Sciatic nerve (tissue), 2 donors: ENCODE measurements around the gene ATP9A. TPM values are rescaled to one million over a fixed set of nuclear protein-coding genes. Genes with fewer than 3 reads are reported as not detected.

Experiments
- ATAC-seq: fragments of 200-7000 bp; cut with Tn5 transposase; one replicate; pipeline ENCODE4 v1.9.1; 2020; ENCODE audit warnings: mild to moderate bottlenecking, moderate library complexity
- DNase-seq: peaks from one replicate; pipeline ENCODE4 v3.0.0-alpha.2; 2020; ENCODE audit warnings: low spot score
- intact Hi-C: fragments of 100-400 bp; cut with DNase I; formaldehyde crosslinking; loops from one replicate; pipeline ENCODE4 v1.14.2; 2022
- total RNA-seq: library from RNA; stranded (reverse); fragmentation: NEBNext Ultra II Directional; extraction: Animal tissue kit (Norgen Biotek cat#: 25700); gene quantifications from one replicate; pipeline ENCODE4 v1.2.1, GENCODE V29; 2021
- donor health status: DM: no; HTN: no; CAD: no.
- donor health status: DM: no; HTN: no; CAD: no.

ATP9A gene
- total RNA-seq, 1 donor from 2014 or later = 42.8 TPM

DNA sequence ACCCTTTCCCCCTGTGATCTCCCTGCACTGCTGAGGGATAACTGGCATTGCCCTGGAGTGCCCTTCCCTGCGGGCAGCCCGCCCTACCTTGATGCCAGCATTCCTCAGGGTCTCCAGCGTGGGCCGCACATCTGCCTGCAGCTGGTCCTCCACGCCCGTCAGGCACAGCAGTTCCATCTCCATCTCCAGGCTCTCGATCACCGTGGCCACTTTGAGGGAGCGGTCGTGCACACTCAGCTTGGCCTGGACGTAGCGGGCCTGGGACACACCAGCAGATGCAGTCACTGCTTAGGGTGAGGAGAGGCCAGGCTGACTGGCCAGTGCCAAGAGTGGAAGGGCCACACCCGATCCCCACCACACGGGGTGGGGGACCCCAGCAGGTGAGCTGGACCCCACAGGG lies 143.1 kb downstream of the ATP9A start:
- intact Hi-C loops = no loop called here
- ATAC-seq = no peak
- DNase-seq = no peak

DNA sequence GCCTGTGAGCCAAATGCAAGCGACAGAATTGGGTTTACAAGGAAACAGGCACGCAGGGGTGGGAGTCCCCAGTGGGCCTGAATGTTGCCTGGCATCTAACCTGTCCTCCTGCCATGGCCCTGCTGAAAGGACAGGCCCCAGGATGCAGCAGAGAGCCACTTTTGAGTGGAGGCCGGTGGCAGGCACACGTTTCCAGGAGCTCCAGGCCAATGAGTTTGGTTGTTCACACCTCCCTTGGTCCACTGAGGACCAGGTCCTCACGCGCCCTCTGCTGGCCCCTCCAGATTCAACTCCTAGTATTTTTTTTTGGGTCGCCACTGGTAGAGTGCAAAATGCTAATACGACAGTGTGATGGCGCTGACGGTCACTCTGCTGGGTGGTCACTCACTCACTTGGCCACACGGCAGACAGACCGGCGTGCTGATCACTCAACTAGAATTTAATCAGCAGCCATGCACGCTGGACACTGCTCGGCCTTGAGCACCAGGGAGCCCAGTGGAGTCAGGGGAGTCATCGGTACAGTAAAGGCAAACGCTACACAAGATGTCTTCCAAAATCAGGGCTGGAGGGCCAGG lies 143.9 kb downstream of the ATP9A start:
- peak; percentile 75 for DNase-seq
- intact Hi-C loops = no loop called here
- peak; percentile 58 for ATAC-seq

DNA sequence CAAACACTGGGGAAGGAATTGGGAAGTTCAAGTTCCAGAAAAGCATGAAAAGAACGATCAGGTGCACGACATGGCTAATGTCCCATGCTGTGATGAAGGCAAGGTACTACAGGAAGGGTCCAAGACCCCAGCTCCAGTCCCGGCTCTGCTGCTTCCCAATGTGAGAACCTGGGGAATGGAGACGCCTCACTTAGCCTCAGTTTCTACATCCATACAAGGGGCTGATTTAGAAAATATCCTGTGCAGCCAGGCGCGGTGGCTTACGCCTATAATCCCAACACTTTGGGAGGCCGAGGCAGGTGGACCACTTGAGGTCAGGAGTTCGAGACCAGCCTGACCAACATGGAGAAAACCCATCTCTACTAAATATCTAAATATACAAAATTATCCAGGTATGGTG lies 144.9 kb downstream of the ATP9A start:
- no peak for DNase-seq

DNA sequence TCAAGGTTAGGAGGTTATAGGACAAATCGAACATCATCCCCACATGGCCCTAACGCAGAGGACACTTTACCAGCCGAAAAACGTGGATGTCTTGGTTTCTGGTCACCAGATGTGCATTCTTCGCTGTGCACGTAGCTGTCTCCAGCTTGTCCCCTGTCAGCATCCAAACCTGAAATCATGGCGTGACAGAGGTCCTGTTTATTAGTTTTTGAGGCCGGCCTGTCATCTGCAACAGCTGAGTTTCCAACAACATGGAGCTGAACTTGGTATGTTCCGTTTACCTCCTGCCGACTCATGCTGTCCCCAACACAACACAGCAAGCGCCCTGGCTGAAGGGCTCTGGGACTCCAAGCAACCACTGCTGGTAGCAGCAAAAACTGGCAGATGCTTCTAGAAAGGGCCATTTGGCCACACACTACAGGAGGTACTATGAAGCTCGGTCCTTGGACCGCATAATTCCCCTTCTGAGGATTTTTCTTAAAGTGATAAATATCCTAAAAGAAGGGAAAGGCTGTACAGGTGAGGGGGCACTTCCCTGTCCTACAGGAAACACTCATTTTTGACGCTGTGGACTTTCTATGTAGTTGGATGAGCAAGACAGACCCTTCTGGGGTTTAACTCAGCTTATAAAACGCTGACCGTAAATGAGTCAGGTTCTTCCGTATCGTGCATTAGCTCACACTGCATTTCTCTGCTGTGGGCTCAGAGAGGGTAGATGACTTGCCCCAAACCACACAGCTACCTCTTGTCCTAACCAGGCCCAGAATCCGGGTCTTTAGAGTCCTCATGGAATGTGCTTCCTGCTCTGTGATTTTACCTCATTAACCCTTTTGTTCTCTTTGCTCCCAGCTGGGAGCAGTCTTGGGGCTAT lies 146.0 kb downstream of the ATP9A start:
- intact Hi-C loops = no loop called here
- DNase-seq (no peak), ATAC-seq (no peak)

More for the DNA sequence above, 144.9 kb downstream of the ATP9A start:
- intact Hi-C loops = no loop called here
- no peak for ATAC-seq

DNA sequence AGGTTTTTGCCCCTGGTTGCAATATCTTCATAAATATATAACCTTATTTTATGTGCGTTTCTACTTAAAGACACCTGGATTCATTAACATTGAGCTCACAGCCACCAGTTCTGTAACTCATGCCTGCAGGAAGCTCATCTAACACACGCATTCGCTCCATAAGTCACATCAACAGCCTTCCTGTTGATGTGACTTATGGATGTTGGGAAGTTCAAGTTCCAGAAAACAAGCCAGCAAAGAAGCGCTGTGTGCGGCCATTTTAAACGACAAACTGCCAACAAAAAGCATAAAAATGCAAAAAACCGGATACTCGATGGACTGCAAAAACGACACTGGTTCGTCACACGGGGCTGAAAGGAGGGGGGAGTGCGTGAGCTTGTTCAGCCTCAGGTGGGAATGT lies 147.8 kb downstream of the ATP9A start:
- no peak for ATAC-seq
- DNase-seq = no peak
- intact Hi-C loops = no loop called here

DNA sequence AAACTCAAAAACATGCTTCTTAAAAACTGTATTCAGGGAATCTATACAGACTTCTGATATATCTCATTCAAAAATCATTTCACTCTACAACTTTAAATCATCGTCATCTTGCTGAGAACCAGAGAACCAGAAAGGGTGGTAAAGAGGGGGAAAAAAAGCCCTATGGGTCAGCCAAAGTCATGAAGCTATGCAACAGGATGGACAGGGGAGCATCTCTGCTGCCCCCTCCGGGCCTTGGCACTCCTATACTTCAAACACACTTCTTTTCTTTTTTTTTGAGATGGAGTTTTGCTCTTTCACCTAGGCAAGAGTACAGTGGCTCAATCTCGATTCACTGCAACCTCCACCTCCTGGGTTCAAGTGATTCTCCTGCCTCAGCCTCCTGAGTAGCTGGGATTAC lies 152.1 kb downstream of the ATP9A start:
- DNase-seq (no peak), ATAC-seq (no peak)
- intact Hi-C loops = no loop called here

DNA sequence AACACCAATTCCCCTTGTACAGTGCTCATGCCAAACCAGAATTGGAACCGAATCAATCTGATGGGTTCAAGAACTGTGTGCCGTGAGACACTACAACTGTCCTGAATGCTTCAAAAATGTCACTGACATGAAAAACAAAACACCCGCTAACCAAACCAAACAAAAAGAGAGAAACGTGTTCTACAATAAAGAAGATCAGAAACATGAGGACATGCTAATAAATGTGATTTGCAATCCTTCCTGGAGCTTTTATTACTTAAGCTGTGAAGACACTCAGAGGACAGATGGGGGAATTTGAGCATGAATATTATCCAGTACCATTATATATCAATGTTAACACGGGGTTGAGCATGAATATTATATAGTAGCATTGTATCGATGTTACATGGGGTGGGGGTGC lies 153.5 kb downstream of the ATP9A start:
- DNase-seq (no peak), ATAC-seq (no peak)
- intact Hi-C loops = no loop called here

DNA sequence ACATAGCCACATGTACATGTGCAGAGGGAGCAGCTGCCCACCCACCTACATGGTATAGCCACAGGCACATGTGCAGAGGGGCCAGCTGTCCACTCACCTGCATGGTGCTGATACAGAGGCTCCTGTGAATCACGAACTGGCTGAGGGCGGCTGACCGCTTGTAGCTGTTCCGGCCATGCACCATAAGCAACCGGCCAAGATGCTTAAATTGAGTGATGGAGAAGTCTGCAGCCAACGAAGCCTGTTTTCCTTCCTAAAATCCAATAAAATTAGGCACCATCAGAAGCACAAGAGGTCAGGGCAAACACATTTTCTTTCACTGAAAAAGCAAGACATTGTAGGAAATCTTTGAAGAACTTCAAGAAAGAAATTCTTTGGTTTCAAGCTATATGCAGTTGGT lies 154.6 kb downstream of the ATP9A start:
- ATAC-seq (no peak), DNase-seq (no peak)
- intact Hi-C loops = no loop called here

DNA sequence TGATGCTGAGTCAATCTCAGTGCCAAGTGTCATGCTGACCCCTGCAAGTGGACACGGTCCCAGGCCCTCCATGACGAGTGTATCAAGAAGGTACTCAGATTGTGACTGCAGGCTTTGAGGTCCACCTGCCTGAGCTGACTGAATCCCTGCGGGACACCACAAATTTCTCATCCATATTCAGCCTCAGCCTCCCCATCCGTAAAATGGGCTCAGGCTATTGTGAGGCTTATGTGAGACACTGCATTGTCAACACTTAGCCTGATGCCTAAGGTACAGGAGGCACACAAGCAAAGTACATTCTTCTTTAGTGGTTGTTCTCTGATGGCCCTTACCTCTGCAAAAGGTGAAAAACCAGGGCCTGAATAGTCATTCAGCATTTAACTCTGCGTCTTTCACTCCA lies 155.3 kb downstream of the ATP9A start:
- no peak for ATAC-seq
- DNase-seq = no peak
- intact Hi-C loops = no loop called here

DNA sequence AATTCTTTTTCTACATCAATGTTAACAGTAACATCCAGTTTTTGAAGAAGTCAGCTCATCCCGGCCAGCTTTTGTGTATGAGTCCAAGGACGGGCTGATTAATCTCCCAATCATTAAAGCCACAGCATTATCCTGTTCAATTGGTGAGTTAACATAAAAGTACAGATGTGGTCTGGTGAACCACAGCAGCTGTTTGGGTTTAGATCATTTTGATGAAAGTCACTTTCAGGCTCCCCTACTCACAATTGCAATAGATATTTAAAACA lies 156.6 kb downstream of the ATP9A start:
- ATAC-seq = no peak
- no peak for DNase-seq
- intact Hi-C loops = no loop called here

DNA sequence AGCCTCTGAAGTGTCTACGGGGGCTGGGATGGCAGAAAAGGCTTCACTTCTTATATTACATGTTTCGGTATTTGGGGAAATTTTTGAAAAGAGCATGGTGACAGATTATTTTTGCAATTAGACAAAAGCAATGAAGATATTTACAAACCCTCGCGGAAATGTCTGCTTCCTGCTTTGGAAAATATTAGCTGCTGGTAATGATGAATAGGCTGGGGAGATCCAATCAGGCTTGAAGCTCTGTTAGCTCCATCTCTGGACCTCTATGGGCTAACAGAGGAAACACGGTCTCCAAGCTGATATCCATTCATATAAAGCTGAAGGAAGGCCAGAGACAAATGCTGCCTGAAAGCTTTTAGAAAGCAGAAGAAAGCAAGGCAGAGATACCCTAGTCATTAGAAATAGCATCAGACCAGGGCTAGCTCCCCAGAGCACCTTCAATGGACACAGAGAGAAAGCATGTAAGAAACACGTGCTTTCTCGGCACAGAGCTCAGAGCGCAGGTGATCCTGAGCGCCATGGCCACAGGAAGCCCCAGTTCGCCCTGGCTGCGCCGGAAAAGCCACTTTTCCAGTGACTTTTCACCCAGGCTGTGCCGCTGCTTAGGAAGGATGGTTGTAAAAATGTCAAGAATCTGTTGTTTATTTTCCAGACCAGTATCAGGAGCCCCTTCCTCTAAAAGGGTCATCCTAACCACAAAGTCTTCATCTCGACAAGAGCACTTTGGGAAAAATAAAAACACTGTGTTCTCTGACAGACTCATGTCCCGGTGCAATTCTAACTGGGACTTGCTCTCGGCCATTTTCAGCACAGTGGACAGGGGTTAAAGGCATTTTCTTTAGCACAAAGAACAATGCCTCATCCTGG lies 157.2 kb downstream of the ATP9A start:
- DNase-seq (no peak), ATAC-seq (no peak)
- intact Hi-C loops = no loop called here

DNA sequence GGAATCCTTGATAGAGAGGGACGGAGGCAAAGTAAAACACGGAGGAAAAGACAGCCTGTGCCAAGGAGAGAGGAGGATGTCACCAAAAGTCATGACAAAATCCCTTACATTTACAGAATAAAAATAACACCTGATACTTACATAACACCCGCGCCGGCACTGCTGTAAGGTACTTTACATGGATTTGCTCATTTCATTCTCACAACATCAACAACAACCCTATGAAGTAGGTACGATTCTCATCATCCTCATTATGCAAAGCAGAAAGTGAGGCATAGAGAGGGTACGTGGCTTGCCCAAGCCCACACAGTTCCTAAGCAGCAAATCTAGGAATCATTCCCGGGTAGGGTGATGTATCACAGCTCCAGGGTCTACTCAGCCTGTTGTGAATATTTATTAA lies 158.1 kb downstream of the ATP9A start:
- ATAC-seq (no peak), DNase-seq (no peak)
- intact Hi-C loops = no loop called here

DNA sequence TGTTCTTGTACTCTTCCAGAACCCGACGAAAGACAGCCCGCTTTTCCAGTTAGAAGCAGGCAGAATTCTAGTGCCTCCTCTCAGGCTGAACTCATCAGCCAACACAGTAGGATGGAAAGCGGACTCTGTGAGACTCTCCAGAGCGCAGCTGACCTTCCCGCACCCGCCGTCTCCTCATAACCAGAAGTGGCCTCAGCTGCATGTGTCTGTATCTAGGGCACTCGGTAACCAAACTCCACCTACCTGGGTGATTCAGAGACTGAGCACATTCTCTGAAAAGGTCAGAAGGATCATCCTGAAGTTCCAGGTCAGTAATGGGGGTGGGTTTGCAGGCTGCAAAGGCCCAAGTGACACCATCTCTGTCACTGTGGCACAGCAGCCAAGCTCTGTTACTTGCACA lies 158.9 kb downstream of the ATP9A start:
- intact Hi-C loops = no loop called here
- ATAC-seq = no peak

DNA sequence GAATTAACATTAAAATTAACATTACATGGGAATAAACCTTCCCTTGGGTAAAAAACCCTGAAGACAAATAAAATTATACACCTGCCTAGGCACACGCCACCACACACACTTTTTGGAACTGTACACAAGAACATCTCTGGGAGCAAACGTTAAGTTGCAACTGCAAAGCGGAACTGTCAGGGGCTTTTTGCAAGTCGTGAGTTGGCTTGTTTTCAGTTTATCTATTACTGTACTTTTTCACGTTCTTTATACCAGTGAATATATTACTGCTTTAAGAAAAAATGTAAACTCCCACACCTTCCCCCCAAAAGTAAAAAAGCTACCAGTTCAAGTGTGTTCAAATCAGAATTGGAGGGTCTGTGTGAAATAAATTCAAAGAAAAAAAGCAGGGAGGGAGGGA lies 160.1 kb downstream of the ATP9A start:
- DNase-seq (no peak), ATAC-seq (no peak)
- intact Hi-C loops = no loop called here

More for the DNA sequence above, 158.9 kb downstream of the ATP9A start:
- no peak for DNase-seq

DNA sequence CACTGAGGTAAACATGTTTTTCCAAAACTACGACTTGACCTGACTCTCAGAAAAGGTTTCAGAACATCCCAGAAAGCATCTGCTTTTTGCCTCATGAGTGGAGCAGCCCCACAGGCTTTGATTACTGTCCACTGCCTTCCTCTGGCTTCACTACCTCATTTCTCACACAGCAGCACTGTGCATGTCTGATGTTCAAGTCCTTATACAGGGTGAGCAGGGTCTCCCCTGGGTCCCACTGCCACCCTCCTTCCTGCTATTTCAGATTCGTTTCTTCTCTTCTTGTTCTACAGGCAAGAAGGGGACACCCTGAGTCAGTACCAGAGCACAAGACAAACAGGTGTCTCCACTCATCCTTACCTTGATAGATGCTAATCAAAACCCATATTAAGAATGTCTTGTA lies 161.0 kb downstream of the ATP9A start:
- DNase-seq (no peak), ATAC-seq (no peak)
- intact Hi-C loops = no loop called here

DNA sequence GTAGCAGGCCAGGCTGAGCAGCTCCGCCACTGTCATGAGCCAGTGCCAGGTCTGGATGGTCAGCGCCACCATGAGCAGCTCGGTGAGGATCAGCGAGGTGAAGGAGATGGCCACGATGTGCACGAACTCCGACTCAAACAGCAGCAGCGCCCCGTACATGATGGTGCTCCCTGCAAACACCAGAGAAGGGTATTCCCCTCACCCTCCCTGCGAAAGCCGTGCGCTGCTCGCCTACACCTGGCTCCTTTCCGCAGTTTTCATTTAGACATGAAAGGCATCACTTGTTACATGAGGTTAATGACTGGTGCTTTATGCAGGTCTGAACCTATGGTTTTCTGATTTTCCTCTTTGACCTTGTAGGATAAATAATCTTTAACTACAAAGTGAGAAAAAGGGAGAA lies 163.3 kb downstream of the ATP9A start:
- no peak for DNase-seq
- no peak for ATAC-seq
- intact Hi-C loops = no loop called here

DNA sequence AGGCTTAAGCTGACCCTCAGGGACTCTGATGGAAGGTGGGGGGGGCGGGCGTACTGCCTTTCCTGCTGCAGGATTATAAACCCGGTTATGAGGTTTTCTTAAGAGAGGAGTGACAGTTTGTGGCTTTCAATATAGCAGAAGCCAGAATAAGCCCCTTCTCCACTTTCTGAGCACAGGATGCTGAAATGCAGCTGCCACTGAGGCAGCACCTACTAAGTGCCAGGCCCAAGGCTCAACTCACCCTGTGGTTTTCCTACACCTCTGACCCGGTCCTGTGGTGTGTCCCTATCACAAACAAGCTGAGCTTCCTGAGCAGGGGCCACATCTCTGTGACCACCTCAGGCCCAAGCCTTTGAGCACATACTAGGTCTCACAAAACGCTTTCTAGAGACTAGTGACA lies 166.1 kb downstream of the ATP9A start:
- ATAC-seq (no peak), DNase-seq (no peak)
- intact Hi-C loops = no loop called here

DNA sequence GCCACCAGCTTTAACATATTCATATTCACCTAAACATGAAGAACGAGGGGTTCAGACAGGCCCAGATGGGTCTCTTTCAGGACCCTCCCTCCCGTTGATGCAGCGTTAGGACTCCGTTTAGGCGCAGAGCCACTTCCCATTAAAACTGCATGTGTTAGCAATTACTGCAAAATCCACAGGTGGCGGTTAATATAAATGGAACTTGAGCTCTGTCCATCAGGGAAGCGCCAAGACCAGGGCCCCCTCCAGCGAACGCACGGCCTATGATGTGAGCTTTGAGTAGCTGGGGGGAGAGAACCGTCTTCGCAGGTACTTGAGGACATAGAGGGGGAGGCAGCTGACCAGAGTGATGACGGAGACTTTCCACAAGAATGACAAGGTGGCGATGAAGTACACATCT lies 167.2 kb downstream of the ATP9A start:
- intact Hi-C loops = no loop called here
- DNase-seq (no peak), ATAC-seq (no peak)

DNA sequence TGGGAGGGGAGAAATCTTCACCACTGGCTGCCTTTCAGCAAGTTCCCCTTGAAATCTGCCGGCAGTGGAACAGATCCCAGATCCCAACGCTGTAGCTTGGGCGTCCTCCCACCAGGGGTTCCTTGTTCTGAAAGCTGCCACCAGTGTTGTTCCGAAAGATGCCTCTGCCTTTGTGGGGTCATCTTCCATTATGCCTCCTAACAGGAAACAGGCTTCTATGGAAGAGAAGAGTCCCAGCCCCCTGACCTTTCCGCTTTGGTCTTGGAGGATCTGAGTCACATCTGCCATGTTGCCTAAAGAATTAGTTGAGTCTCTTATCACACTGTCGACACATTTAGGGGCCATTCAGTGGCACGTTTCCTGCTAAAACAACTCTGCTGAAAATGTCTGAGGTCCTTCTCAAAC lies 168.2 kb downstream of the ATP9A start:
- ATAC-seq (no peak), DNase-seq (no peak)
- intact Hi-C loops = no loop called here

DNA sequence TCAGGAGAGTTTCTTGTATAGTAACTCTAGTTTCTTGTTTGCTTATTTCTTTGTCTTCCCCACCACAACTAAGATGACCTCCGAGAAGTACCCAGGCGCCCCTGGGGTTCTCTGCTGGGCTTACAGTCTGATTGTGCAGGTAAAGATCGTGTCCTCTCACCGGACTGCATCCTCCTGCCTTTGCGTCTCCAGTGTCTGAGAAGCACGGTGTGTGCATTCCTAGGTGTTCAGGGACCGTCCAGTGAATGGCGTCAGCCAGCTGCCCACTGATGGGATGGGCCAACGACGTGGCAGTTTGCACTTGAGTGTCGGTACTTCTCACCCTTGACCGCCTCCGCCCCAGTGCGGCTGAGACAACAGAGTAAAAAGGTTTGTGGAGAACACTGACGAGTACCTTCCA lies 169.6 kb downstream of the ATP9A start:
- DNase-seq = no peak
- intact Hi-C loops = loop anchor here (5.0 kb wide), 1 partner anchor 221 kb away; no protein-coding TSS in a partner anchor
- no peak for ATAC-seq
